SKM-1 treated with dmso at 0.1 percent for 144 hours (cell line): ENCODE results near the gene ZNF25.
"Not testable (repeated sequence)": the region's sequence is repeated elsewhere in the genome, so short reads cannot be mapped to it uniquely, and the experiment has no call there.

Experiments
- DNase-seq: peaks from one replicate; lab custom pipeline; 2025; ENCODE audit not compliant: unreplicated experiment; lab: John Stamatoyannopoulos, UW

Gene ZNF25

GRCh38 chr10:37948210-37948609, 28.2 kb downstream of the ZNF25 start:
- DNase-seq, result no peak

GRCh38 chr10:37947526-37947925, 28.9 kb downstream of the ZNF25 start:
- DNase-seq, result no peak

- no peak for DNase-seq
These were observed 38.6 kb downstream of the ZNF25 start for GRCh38 chr10:37937864-37938263.

GRCh38 chr10:37934791-37935190, 41.7 kb downstream of the ZNF25 start:
- no peak for DNase-seq

- DNase-seq, result no peak
These were observed 46.0 kb downstream of the ZNF25 start for GRCh38 chr10:37930423-37930822.

- not testable (repeated sequence) for DNase-seq
These were observed 68.3 kb downstream of the ZNF25 start for GRCh38 chr10:37908165-37908564.

- DNase-seq, result no peak
These were observed 70.1 kb downstream of the ZNF25 start for GRCh38 chr10:37906382-37906781.
